NT2/D1 (cell line): Measurements from ENCODE around the gene RNF214.

Source experiments
- DNase-seq: peaks from one replicate; pipeline ENCODE4 v3.0.0-alpha.2; 2011; ENCODE audit warnings: low read depth, low spot score
- H3K27me3 ChIP-seq: 2 replicates; pipeline ENCODE4 v1.6.0; 2011; ENCODE audit warnings: mild to moderate bottlenecking; ENCODE audit not compliant: insufficient read length, insufficient read depth
- H3K36me3 ChIP-seq: 2 replicates; pipeline ENCODE4 v1.6.1; 2011; ENCODE audit warnings: mild to moderate bottlenecking, low read length, mixed read lengths; ENCODE audit not compliant: insufficient read depth, insufficient read length
- H3K4me1 ChIP-seq: 2 replicates; pipeline ENCODE4 v1.5.1; 2011; ENCODE audit not compliant: insufficient read depth, insufficient read length
- H3K4me3 ChIP-seq: 2 replicates; pipeline ENCODE4 v1.5.1; 2011; ENCODE audit warnings: low read depth; ENCODE audit not compliant: insufficient read length
- H3K9ac ChIP-seq: 2 replicates; pipeline ENCODE4 v1.6.0; 2011; ENCODE audit warnings: low read depth; ENCODE audit not compliant: insufficient read length
- H3K9me3 ChIP-seq: 2 replicates; pipeline ENCODE4 v1.5.1; 2011; ENCODE audit warnings: mild to moderate bottlenecking, low read length; ENCODE audit not compliant: insufficient read depth
- SUZ12 ChIP-seq: IDR thresholded peaks from 2 replicates; pipeline ENCODE4 v1.6.1; 2011; ENCODE audit not compliant: insufficient read length, insufficient read depth; ENCODE audit errors: extremely low read depth
- YY1 ChIP-seq: IDR thresholded peaks from 2 replicates; pipeline ENCODE4 v1.6.1; 2011; ENCODE audit not compliant: insufficient read length, insufficient read depth
- ZNF274 ChIP-seq: IDR thresholded peaks from 2 replicates; pipeline ENCODE4 v1.6.1; 2011; ENCODE audit warnings: mild to moderate bottlenecking, low read depth, low read length

Gene RNF214

DNA sequence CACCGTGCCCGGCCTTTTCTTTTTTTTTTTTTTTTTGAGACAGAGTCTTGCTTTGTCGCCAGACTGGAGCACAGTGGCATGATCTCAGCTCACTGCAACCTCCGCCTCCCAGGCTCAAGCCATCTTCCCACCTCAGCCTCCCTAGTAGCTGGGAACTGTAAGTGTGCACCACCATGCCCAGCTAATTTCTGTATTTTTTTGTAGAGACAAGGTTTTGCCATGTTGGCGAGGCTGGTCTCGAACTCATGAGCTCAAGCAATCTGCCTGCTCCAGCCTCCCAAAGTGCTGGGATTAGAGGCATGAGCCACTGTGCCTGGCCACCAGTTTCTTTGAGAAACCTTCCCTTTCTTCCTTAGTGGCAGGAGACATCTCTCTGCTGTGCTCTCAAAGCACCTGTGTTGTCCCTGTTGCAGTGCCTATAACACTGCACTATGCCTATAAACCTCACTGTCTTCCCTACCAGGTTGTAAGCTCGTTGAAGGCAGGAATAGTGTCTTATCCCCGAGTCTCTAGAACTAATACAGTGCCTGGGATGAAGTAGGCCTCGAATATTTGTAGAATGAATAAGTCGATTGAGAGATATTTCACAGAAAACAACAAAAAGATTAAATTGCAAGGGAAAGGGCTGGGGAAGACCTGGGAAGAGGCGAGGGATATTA lies 19.6 kb upstream of the RNF214 start:
- no peak overlapping the region for H3K9ac ChIP-seq
- H3K27me3 ChIP-seq: no peaks in the 10 kb centered on the region
- no peaks in the 10 kb centered on the region for H3K9me3 ChIP-seq
- H3K4me1 ChIP-seq: no peaks in the 10 kb centered on the region
- H3K4me3 ChIP-seq: no peak overlapping the region
- no peak for DNase-seq
- H3K36me3 ChIP-seq: peaks cover 35% of the 10 kb centered on the region
- TF ChIP-seq ZNF274: no peak
- TF ChIP-seq YY1: no peak
- TF ChIP-seq SUZ12: no peak

- DNase-seq: no peak
- no peaks in the 10 kb centered on the region for H3K9me3 ChIP-seq
- H3K9ac ChIP-seq: no peak overlapping the region
- H3K4me3 ChIP-seq: no peak overlapping the region
- no peaks in the 10 kb centered on the region for H3K27me3 ChIP-seq
- H3K4me1 ChIP-seq: no peaks in the 10 kb centered on the region
- peaks cover 53% of the 10 kb centered on the region for H3K36me3 ChIP-seq
- no peak for TF ChIP-seq ZNF274
- no peak for TF ChIP-seq YY1
- TF ChIP-seq SUZ12: no peak
Measured at GRCh38 chr11:117214404-117215110, 17.9 kb upstream of the RNF214 start.

DNA sequence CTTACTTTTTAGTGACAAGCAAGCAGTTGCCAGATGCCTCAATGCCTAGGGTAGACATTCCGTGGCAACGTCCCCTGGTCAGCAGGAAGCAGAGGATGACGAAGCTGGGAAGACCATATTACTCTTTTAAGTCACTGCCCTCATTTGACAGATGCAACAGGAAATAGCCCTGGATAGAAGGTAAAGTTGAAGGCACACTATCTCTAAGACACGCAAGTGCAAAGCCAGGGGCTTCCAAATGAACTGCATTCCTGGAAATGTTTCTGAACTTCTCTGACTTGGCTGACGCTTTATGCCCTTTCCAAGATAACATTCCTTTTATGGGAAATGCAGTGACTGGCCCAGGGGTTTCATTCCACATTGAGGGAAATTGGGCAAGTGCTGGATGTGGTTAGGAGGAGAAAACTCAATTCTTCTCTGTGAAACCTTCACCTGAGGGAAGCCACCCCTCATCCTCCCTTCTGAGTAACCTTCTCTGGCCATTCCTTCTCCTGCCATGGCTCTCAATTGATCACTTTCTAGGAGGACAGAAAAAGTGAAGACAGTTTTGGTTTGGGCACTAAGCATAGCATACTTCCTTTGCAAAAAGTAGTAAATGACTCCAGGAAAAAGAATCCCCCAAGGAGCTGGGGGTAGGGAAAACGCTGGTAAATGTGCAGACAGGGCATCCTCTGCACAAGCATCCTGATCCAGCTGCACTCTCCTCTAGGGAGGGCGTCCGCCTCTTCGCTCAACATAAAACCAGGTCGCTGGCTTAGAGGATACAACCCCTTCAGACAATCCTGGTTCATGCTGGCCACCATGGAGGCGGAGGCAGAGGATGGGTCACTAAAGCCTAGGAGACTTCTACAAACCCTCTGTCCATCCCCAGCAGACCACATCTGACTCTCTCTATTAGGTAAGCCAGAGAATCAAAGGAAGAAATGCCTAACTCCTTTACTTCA lies 15.1 kb upstream of the RNF214 start:
- DNase-seq: no peak
- Histone ChIP-seq H3K4me1 (peaks cover 5% of the 10 kb centered on the region), H3K36me3 (peaks cover 79% of the 10 kb centered on the region), H3K4me3 (no peak overlapping the region), H3K27me3 (no peaks in the 10 kb centered on the region), H3K9me3 (no peaks in the 10 kb centered on the region), H3K9ac (no peak overlapping the region)
- no peak for TF ChIP-seq YY1
- no peak for TF ChIP-seq SUZ12
- TF ChIP-seq ZNF274: no peak

- Histone ChIP-seq H3K27me3 (no peaks in the 10 kb centered on the region), H3K36me3 (peaks cover 81% of the 10 kb centered on the region), H3K9me3 (no peaks in the 10 kb centered on the region), H3K4me3 (no peak overlapping the region), H3K4me1 (peaks cover 5% of the 10 kb centered on the region), H3K9ac (no peak overlapping the region)
- no peak for TF ChIP-seq ZNF274
- no peak for TF ChIP-seq YY1
- no peak for TF ChIP-seq SUZ12
- DNase-seq: no peak
Measured at GRCh38 chr11:117218133-117218915, 14.1 kb upstream of the RNF214 start.

- peaks cover 5% of the 10 kb centered on the region for H3K4me1 ChIP-seq
- no peaks in the 10 kb centered on the region for H3K9me3 ChIP-seq
- DNase-seq: no peak
- TF ChIP-seq ZNF274 (no peak), SUZ12 (no peak), YY1 (no peak)
- H3K4me3 ChIP-seq: no peak overlapping the region
- no peaks in the 10 kb centered on the region for H3K27me3 ChIP-seq
- no peak overlapping the region for H3K9ac ChIP-seq
- H3K36me3 ChIP-seq: peaks cover 84% of the 10 kb centered on the region
Measured at GRCh38 chr11:117219001-117219400, 13.5 kb upstream of the RNF214 start.

DNA sequence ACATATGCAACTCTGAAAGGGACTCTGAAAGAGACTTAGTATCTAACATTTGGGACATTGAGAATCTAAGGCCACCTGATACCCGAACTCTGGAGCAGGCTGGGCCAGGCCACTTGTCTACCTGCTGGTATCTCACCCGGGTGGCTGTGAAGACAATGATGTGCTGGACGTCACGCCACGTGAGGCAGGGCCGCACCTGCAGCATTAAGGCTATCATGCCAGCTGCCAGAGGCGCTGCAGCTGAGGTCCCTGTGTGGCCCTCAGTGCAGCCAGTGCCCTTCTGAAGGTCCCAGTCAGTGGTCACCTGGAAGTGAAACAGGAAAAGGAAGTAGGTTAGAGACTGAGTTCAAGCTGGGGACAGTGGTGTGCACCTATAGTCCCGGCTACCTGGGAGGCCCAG lies 13.0 kb upstream of the RNF214 start:
- TF ChIP-seq ZNF274: no peak
- TF ChIP-seq YY1: no peak
- no peak for TF ChIP-seq SUZ12
- H3K9me3 ChIP-seq: no peaks in the 10 kb centered on the region
- DNase-seq: no peak
- H3K4me3 ChIP-seq: no peak overlapping the region
- no peak overlapping the region for H3K9ac ChIP-seq
- H3K4me1 ChIP-seq: peaks cover 5% of the 10 kb centered on the region
- H3K36me3 ChIP-seq: peaks cover 84% of the 10 kb centered on the region
- H3K27me3 ChIP-seq: no peaks in the 10 kb centered on the region
